Lower leg skin (tissue), 3 donors: ENCODE data around the gene TNFAIP8L1.

Experiments
- CTCF ChIP-seq, 3 donors: fragments of 450-650 bp; IDR thresholded peaks; one replicate each; pipeline ENCODE4 v1.5.1; 2016; ENCODE audit warnings: antibody characterized with exemption in 3 of 3, mild to moderate bottlenecking in 3 of 3, moderate library complexity in 2 of 3
- POLR2A ChIP-seq, 2 donors: fragments of 450-650 bp; IDR thresholded peaks; one replicate each; pipeline ENCODE4 v1.6.1; 2016 to 2017; ENCODE audit warnings: antibody characterized with exemption in 2 of 2, mild to moderate bottlenecking in 1 of 2, moderate library complexity in 1 of 2

GRCh38 chr19:4662020-4662695 is 22.8 kb downstream of the TNFAIP8L1 start:
- TF ChIP-seq CTCF (IDR thresholded peaks at IDR 0.05) (no peak), POLR2A (IDR thresholded peaks at IDR 0.05) (no peak)
